GM21529 (cell line): ENCODE results near the gene SUSD3.

Experiments used
- ATAC-seq: cut with Tn5 transposase; IDR thresholded peaks from one replicate; pipeline ENCODE4 v1.9.1; 2021; ENCODE audit not compliant: unreplicated experiment

The SUSD3 gene

DNA sequence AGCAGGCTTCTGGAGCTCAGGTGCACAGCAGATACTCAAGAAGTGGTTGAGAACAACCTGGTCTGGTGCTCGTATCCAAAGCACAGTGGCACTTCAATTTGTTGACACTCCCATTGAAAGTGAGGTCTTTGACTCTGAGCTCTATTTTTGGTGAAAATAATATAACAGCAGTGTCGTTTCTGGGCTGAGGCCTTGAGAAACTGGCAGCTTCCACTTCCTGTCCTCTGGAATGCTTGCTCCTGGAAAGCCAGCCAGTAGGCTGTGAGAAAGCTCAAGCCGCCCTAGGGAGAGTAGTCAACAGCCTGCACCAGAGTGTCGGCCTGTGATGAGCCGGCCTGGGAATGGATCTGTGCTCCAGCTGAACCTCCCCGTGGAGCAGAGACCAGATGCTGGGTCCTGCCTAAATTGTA lies 6.8 kb upstream of the SUSD3 start:
- no peak for ATAC-seq

DNA sequence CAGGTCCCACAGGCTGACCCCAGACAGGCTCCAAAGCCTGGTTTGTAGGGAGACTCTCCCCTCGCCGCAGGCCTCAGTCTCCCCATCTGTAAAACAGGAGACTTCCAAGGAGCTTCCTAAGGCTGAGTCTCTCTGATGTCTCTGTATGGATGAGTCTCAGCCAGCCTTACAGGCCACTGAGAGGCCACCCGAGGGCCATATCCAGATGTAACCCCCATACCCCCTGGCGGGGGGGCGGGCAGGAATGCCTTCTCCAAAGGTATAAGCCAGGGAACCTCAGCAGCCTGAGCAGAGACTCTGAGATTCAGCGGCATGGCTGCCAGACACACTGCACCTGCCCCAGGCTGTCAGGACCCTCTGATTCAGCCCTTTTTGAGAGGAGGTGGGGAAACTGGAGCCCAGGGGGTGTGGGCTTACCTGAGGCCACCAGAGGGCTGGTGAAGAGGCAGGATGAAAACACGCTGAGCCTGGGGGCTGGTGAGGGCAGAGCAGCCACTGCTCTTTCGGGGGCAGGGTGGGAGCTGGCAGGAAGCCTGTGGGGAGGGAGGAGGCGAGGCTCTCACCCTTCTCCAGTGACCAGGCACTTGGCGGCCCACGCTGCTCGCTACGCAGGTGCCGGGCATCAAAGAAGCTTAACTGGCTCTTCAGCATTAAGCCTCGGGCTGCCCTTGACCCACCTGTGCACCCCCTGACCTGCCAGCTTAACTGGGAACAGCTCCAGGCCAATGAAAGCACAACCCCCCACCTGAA lies 5.5 kb upstream of the SUSD3 start:
- no peak for ATAC-seq

DNA sequence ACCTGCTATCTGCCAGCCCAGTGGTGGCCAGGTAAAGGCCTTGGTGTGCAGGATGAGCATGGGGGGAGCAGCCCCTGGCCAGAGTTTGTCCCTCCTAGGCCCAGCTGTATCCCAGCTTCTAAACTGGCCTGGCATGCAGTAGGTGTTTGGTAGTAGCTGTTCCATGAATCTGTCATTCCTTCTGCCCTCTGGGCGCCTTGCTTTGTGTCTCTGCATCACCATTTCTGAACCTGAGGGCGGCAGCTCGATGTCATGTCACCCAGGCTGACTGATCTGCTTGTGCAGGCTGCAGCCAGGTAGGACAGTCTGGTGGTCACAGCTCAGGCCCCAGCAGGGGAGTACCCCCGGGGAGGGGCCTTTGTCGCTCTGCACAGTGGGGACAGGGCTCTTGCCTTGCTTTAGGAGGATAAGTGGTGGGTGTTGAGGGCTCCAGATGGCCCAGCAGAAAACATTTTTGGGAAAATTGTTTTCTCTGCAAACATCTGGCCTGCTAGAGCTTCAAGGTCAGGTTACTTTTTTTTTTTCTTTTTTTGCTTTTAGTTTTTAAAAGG lies 4.6 kb upstream of the SUSD3 start:
- ATAC-seq, result no peak

DNA sequence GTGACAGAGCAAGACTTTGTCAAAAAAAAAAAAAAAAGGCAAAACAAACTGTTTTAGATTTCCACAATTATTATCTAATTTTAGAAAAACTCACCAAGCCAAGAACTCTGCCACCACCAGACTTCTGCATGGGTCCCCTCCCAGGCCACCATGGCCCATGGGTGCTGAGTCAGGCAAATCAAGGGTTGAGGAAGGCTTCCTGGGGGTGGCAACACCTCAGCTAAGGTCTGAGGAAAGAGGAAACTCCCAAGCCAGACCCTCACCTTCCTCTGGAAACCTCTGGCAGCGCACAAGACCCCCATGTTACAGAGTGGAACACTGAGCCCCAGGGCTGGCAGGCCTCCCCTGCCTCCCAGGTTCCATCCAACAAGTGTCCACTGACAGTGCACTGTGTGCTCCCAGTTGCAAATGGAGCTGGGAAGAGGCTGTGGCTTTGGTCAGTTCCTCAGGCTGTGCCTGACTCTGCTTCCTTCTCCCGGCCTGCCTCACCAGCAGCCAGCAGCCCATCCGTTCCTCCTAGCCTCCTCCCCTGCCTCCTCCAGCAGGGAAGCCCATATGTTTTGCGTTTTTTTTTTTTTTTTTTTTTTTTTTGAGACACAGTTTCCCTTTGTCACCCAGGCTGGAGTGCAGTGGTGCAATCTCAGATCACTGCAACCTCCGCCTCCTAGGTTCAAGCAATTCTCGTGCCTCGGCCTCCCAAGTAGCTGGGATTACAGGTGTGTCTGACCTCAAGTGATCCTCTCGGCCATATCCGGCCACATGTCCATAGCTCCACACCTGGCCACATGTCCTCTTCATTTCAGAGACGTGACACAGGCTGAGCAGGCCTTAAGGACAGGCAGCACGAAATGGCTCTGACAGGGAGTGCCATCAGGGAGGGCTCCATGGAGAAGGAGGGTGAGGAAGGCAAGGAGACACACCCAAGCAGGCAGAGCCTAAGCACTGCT lies 3.5 kb upstream of the SUSD3 start:
- no peak for ATAC-seq

DNA sequence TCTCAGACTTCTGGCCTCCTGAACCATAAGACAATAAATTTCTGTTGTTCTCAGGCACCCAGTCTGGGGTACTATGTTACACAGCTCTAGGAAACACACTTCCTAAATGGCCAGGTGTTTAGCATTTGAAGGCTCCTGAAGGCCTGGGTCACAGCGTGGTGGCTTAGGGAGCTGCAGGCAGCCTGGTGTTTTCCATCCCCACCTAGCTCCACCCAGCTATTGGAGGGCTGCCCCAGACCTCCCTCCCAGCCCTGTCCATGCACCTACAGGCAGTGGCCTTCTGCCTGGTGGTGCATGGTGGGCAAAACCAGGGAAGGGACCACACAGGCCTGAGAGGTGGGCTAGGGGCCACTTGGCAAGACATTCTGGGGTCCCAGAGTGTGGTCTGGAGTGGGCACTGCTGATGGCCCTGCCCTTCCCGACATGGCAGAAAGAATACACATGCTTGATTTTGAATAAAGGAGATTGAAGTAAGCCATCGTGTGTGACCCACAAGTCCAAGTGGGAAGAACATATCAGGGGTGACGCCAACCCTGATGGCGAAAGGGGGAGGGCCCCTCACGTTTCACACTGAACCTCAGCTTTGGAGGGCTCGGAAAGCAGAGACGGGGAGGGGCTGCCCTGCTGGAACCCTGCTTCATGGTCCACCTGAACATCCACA lies 1.3 kb upstream of the SUSD3 start:
- ATAC-seq, result no peak

DNA sequence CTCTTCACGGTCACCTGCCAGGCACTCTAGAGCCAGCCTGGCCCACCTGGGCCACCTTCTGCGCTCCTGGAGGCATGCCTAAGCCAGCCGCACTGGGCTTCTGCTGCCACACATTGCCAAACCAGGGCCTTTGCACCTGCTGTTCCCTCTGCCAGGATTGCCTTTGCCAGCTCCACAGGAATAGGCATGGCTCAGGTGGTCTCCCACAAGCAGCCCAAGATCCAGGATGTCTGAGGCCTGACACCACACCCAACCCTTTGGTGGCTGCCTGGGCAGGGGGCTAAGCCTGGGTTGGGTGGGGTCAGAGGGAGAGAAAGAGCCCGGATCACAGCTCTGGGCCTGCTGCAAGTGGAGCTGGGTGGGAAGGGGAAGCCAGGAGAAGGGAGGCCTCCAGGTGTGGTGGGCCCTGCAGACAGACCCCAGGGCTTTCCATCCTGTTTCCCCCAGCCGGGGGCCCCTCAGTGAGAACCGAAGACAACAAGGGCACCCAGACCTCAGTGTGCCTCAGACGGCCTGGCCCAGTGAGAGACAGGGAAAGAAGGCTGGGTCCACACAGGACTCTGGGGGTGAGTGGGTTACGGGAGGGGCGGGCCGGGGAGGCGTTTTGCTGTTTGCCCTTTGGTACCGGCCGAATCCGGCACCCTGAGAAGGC lies 672 bp upstream of the SUSD3 start:
- peak; percentile 7 for ATAC-seq

DNA sequence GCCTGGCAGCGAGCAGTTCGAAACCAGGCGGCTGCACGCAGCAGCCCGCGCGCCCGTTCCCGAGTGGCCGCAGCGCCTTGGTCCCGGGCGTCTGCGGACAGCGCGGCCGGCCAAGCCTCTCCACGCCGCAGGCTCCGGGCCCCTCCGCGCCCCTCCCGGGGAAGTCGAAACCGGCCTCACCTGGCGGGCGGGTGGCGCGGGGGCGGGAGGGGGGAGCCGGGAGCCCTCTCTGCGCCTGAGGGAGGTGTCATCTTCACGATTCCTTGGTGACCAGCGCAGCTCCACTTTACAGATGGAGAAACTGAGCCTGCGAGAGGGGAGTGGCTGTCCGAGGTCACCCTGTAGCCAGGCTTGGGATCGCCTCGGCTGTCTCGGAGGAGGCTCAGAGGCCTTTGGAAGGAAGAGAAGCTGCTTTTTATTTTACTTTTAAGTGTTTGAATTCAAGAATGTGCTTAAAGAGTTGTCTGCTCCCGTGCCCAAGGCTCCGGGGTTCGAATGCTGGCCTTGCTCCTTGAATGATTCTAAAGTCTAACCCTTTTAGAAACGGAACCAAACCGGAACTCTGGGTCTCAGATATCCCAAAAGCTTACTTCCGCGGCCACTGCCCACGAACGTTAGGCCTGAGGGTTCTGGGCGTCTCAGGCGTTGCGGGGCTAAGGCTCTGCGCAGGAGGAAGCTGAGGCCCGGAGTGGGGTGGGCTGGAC lies 662 bp downstream of the SUSD3 start:
- ATAC-seq, result peak; percentile 25

DNA sequence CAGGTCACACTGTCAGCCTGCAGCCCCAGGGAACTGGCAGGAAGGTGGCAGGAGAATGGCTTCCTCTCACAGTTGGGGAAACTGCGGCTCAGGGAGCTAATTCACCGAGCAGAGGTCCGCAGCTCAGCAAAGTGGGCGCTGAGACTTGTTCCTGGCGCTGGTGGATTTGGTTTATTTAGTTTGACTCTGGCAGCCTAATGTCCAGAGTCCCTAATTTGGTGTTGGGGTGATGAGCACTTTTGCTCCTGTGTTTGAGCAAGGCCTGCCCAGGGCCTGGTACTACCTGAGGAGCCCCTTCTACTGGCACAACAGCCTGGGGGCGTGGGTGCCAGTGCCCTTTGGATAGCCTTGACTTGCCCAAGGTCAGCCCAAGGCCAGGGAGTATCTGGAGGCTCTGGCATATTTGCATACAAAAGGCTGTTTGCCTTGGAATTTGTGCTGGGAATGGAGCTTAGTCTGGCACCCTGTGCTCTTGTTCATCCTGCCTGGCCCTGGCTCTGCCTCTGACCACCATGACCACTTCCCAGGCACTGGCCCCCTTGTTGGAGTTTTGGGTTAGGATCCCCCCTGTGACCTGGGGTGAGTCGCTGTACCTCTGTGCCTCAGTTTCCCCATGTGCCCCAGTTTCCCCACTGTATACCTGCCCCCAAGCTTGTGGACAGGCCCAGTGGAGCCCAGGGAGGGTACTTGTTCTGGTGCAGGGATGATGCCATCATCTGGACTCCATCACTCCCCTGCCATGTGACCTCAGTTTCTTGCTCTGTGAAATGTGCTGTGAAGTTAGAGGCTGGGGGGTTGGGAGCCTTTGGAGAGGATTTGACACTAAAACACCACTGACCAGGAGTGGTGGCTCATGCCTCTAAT lies 1.4 kb downstream of the SUSD3 start:
- no peak for ATAC-seq

DNA sequence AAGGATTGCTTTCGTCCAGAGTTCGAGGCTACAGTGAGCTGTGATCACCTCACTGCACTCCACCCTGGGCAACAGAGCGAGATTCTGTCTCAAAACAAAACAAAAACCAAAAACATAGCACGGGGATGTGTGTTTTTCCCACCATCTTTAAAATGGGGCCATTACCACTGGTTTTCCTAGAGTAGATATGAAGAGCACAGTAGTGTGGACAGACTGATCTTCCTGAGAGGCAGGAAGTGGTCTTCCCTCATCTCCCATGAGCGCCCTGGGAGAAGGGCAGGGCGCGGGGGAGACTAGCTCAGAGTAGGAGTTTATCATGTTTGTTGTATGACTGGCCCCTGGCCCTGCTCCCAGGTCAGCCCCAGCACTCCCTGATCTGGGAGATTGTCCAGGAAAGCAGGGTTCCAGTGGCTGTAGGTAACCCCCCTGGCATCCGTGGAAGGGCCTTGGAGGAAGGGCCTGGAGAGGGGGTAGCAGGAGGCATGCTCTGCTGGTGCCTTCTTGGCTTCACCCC lies 2.3 kb downstream of the SUSD3 start:
- no peak for ATAC-seq

DNA sequence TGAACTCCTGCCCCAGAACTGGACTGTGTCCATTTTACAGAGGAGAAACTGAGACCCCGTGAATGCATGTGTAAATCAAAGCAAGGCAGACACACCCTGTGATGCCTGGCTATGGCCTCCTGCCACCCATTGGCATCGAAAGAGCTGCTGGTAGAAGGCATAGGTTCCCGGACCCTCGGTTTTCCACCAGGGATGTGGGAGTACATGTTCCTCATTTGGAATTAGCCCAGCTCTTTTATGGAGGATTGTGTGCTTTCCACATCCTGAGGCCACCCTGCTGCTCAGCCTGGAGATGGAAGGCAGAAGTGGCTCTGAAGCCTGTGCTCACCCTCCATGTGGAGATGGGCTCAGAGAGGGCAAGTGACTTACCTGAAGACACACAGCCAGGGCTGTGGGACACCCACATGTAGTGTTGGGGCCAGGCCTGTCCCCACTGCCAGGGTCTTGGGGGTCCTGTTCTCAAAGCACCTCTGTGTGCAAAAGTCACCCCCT lies 2.8 kb downstream of the SUSD3 start:
- ATAC-seq, result no peak

DNA sequence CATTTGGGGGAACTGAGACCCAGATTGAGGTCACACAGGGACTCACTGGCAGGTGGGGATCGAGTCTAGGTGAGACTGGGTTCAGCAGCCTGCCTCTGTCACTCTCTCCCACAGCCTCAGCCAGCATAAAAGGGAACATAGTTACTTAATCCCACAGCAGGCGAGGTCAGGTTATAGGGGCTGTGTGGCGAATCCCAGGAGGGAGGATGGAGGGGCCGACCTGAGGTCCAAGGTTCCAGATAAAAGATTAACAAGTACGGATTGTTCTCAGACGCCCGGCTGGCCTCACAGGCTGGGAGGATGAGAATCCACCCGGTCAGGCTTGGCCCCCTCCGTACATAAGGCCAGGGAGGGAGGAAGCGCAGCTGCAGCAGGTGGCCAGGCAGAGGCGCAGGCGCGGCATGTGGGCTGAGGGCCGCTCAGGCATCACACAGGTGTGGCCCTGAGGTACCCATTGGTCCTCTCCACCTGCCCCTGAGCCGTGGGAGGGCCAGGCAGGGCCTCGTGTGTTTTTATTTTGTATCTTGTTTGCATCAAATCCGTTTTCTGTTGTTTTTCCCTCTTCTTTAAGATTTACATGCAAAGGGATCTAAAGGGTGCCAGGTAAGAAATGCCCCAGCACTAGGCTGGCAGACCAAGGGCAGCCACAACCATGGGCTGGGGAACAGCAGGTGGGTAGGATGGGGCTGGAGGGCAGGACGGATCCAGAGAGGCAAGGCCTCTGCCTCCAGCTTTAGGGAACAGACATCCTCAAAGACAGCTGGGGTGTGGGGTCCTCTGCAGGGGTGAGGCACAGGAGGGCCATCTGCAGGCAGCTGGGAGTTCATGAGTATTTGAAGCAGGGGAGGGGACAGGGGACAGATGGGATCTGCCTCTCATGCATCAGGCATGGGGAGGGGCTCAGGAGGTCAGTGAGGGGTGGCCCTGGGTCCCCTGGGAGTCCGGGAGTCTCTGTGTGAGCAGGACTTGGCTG lies 3.6 kb downstream of the SUSD3 start:
- ATAC-seq, result peak; percentile 32

DNA sequence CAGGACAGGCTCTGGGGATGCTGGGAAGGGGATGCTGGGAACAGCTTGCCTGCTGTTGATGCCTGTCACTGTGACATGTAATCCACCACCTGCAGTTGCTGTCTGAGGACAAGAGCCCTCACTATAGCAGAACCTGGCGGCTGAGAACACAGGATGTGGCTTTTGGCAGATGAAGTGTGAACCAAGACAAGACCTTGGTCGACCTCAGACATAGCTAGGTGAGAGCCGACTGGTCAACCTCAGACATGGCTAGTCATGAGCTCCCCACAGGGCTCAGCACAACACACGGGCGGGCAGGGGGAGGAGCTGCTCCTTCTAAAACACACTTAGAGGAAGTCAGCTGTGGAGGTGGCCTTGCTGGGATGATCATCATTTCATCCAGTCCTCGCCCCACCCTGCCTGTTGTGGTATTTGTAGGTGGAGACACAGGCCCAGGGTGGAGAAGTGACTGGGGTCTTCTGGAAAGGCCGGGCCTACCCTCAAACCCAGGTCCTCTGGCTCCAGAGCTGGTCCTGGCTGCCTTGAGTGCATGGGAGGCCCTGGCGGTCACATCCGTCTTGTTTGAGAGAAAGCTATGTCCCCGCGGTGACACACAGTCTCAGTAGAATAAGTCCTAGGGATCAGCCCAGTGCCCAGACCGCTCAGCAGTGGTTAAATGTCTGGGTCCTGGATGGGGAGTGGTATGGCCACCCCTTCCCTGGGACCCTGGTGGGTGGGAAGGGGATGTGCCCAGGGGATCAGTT lies 6.1 kb downstream of the SUSD3 start:
- ATAC-seq, result peak; percentile 87

DNA sequence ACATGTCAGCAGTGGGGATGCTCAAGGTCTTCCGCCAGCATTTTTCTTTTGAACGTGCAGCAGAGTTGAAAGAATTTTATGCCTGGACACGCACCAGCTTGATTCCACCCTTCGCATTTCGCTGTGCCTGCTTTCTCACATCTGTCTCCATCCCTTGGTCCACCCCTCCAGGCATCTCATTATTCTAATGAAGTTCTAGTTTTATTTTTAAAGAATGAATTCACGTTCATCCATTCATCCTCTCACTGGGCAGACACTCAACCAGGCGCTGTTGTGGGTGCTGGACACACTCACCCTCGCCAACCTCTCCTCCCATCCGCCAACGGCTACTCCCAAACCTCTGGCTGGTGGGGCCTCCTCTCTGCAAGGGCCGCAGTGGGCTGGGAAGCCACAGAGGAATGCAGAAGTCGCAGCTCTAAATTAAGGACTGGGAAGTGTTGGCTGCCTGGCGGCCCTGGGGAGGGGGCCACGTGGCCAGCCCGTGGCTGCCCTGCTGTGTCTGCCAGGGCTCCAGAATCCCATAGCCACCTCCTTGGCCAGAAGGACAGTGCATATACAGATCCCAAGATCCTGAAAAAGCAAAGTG lies 6.7 kb downstream of the SUSD3 start:
- no peak for ATAC-seq

DNA sequence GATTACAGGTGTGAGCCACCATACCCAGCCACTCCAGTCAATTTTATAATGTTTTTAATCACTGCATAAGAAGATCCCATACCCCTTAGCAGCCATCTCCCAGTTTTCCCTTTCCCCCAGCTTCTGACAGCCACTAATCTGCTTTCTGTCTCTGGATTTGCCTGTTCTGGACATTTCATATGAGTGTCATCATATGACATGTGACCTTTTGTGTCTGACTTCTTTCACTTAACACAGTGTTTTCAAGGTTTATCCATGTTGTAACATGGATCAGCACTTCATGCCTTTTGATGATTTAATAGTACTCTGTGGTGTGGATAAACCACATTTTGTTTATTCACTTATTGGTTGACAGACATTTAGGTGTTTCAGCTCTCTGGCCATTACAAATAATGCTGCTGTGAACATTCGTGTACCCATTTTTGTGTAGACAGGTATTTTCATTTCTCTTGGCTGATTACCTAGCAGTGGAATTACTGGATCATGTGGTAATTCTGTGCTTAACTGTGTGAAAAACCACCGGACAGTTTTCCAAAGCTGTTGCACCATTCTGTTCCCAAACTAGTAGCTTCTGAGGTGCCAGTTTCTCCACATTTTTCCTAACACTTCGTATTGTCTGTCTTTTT lies 8.6 kb downstream of the SUSD3 start:
- no peak for ATAC-seq

DNA sequence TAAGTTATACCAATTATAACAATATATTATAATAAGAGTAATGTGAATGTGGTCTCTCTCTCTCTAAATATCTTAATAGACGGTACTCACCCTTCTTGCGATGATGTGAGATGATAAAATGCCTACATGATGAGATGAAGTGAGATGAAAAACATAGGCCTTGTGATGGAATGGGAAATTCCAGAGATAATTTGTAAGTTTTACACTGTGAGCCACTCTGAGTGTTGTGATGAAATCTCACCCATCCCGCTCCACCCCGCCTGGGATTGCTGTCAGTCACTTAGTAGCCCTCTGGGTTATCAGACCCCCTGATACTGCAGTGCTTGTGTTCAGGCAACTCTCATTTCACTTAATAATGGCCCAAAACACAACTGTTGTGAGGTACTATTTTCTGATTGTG lies 10.5 kb downstream of the SUSD3 start:
- no peak for ATAC-seq

DNA sequence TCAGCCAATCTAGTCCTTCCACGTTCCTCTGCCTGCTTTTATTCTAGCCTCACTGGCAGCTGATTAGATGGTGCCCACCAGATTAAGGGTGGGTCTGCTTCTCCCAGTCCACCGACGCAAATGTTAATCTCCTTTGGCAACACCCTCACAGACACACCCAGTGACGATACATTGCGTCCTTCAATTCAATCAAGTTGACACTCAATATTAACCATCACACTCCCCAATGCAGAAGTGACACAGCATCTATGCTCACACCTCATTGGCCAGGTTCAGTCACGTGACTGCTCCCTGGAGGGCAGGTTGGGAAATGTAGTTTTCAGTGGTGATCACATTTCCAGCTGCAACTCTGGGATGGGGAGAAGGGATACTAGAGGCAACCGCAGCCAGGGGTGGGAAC lies 13.0 kb downstream of the SUSD3 start:
- ATAC-seq, result no peak
